HG03354 (cell line): ENCODE measurements around the gene BCAR3.
"Not testable (repeated sequence)": the region's sequence is repeated elsewhere in the genome, so short reads cannot be mapped to it uniquely, and the experiment has no call there.

Experiments used
- ATAC-seq: cut with Tn5 transposase; IDR thresholded peaks from one replicate; pipeline ENCODE4 v1.9.1; 2021; ENCODE audit warnings: mild to moderate bottlenecking; ENCODE audit not compliant: unreplicated experiment, poor library complexity, severe bottlenecking

BCAR3 gene

GRCh38 chr1:93569489-93569888 lies 112.1 kb downstream of the BCAR3 start:
- no peak for ATAC-seq

- ATAC-seq = no peak
Observed at GRCh38 chr1:93567255-93567918, 114.2 kb downstream of the BCAR3 start.

GRCh38 chr1:93566227-93566626 lies 115.4 kb downstream of the BCAR3 start:
- ATAC-seq = no peak

GRCh38 chr1:93565496-93566206 lies 116.0 kb downstream of the BCAR3 start:
- no peak for ATAC-seq

GRCh38 chr1:93559695-93560094 lies 121.9 kb downstream of the BCAR3 start:
- no peak for ATAC-seq

GRCh38 chr1:93559045-93559444 lies 122.6 kb downstream of the BCAR3 start:
- no peak for ATAC-seq

GRCh38 chr1:93556291-93556690 lies 125.3 kb downstream of the BCAR3 start:
- no peak for ATAC-seq

GRCh38 chr1:93554883-93555872 lies 126.5 kb downstream of the BCAR3 start:
- no peak for ATAC-seq

GRCh38 chr1:93553886-93554490 lies 127.6 kb downstream of the BCAR3 start:
- not testable (repeated sequence) for ATAC-seq

GRCh38 chr1:93552741-93553455 lies 128.7 kb downstream of the BCAR3 start:
- no peak for ATAC-seq

GRCh38 chr1:93549811-93550210 lies 131.8 kb downstream of the BCAR3 start:
- ATAC-seq = no peak

- no peak for ATAC-seq
Observed at GRCh38 chr1:93549131-93549530, 132.5 kb downstream of the BCAR3 start.

GRCh38 chr1:93546162-93546863 lies 135.3 kb downstream of the BCAR3 start:
- ATAC-seq = no peak

GRCh38 chr1:93542398-93542797 lies 139.2 kb downstream of the BCAR3 start:
- ATAC-seq = no peak

- ATAC-seq = no peak
Observed at GRCh38 chr1:93541045-93541444, 140.6 kb downstream of the BCAR3 start.

GRCh38 chr1:93537924-93538323 lies 143.7 kb downstream of the BCAR3 start:
- no peak for ATAC-seq

- ATAC-seq = no peak
Observed at GRCh38 chr1:93537396-93537795, 144.2 kb downstream of the BCAR3 start.

- ATAC-seq = no peak
Observed at GRCh38 chr1:93533677-93534076, 148.0 kb downstream of the BCAR3 start.
